IMR-90 (cell line): ENCODE measurements around the gene PDXDC1. TPM values are rescaled to one million over a fixed set of nuclear protein-coding genes. Genes with fewer than 3 reads are reported as not detected.
A peak's percentile ranks its signal among the peaks of the same experiment; 100 is the strongest.
"Not testable (repeated sequence)": the region's sequence is repeated elsewhere in the genome, so short reads cannot be mapped to it uniquely, and the experiment has no call there.

Source experiments
- ATAC-seq: fragments of 200-7000 bp; cut with Tn5 transposase; 2 replicates; pipeline ENCODE4 v1.9.1; 2020; ENCODE audit warnings: low read depth, mild to moderate bottlenecking, moderate library complexity
- BruUV-seq: library from RNA; stranded (reverse); fragments of 400-500 nt; replicated peaks from 2 replicates; lab custom pipeline; 2021; lab: Mats Ljungman, UMichigan
- CTCF ChIA-PET: fragments of 300-600 bp; formaldehyde crosslinking; extraction: SDS; loops from one replicate; lab custom pipeline; 2021; ENCODE audit warnings: antibody characterized with exemption; lab: Yijun Ruan, JAX
- POLR2A ChIA-PET: fragments of 300-600 bp; sonication (Branson Sonifier 250); formaldehyde crosslinking; loops from one replicate; lab custom pipeline; 2022; ENCODE audit warnings: antibody characterized with exemption; ENCODE audit not compliant: unreplicated experiment; lab: Charles Lee
- DNase-seq: peaks from one replicate; pipeline ENCODE4 v3.0.0; 2013
- H2AFZ ChIP-seq: replicated peaks from 2 replicates; pipeline ENCODE3; 2013; ENCODE audit warnings: low read length, mild to moderate bottlenecking; ENCODE audit not compliant: poor library complexity
- H2AK5ac ChIP-seq: 2 replicates; pipeline ENCODE4 v1.6.1; 2013; ENCODE audit warnings: low read depth, low read length, inconsistent platforms
- H2AK9ac ChIP-seq: replicated peaks from 2 replicates; pipeline ENCODE3; 2013; ENCODE audit warnings: mild to moderate bottlenecking, low read depth, low read length, moderate library complexity; ENCODE audit not compliant: poor library complexity
- H2BK120ac ChIP-seq: 2 replicates; pipeline ENCODE4 v1.6.1; 2013; ENCODE audit warnings: low read depth, low read length, inconsistent platforms
- H2BK15ac ChIP-seq: 3 replicates; pipeline ENCODE4 v1.6.1; 2013; ENCODE audit warnings: low read depth, low read length, inconsistent platforms
- H2BK20ac ChIP-seq: 2 replicates; pipeline ENCODE4 v1.6.1; 2013; ENCODE audit warnings: low read depth, mild to moderate bottlenecking, inconsistent platforms, low read length, moderate library complexity
- H2BK5ac ChIP-seq: 2 replicates; pipeline ENCODE4 v1.6.1; 2013; ENCODE audit warnings: mild to moderate bottlenecking, low read depth, low read length, inconsistent platforms; ENCODE audit not compliant: poor library complexity, severe bottlenecking
- H3K14ac ChIP-seq: replicated peaks from 2 replicates; pipeline ENCODE4 v1.6.1; 2013; ENCODE audit warnings: low read depth, low read length, inconsistent platforms
- H3K18ac ChIP-seq: 2 replicates; pipeline ENCODE4 v1.6.1; 2013; ENCODE audit warnings: low read depth, low read length, control low read depth
- H3K23ac ChIP-seq: 2 replicates; pipeline ENCODE4 v1.6.1; 2013; ENCODE audit warnings: low read depth, low read length, inconsistent platforms
- H3K27ac ChIP-seq: 2 replicates; pipeline ENCODE4 v1.5.1; 2013; ENCODE audit warnings: mild to moderate bottlenecking, control low read depth, low read length; ENCODE audit not compliant: insufficient read depth
- H3K27me3 ChIP-seq: 2 replicates; pipeline ENCODE4 v1.6.1; 2013; ENCODE audit warnings: low read length; ENCODE audit not compliant: control insufficient read depth, insufficient read depth
- H3K36me3 ChIP-seq: 2 replicates; pipeline ENCODE4 v1.6.1; 2013; ENCODE audit warnings: low read length, mixed read lengths; ENCODE audit not compliant: control insufficient read depth, insufficient read depth
- H3K4ac ChIP-seq: 2 replicates; pipeline ENCODE4 v1.6.1; 2013; ENCODE audit warnings: low read depth, low read length, inconsistent platforms
- H3K4me1 ChIP-seq: 2 replicates; pipeline ENCODE4 v1.6.1; 2013; ENCODE audit warnings: low read length, mixed read lengths; ENCODE audit not compliant: control insufficient read depth, insufficient read depth
- H3K4me2 ChIP-seq: 2 replicates; pipeline ENCODE4 v1.6.1; 2013; ENCODE audit warnings: low read depth, mild to moderate bottlenecking, control low read depth, low read length, moderate library complexity
- H3K4me3 ChIP-seq: 2 replicates; pipeline ENCODE4 v1.5.1; 2013; ENCODE audit warnings: low read depth, mild to moderate bottlenecking, control low read depth, low read length, moderate library complexity; ENCODE audit not compliant: insufficient read depth
- H3K56ac ChIP-seq: 2 replicates; pipeline ENCODE4 v1.6.1; 2013; ENCODE audit warnings: low read length, inconsistent platforms; ENCODE audit not compliant: insufficient read depth; ENCODE audit errors: extremely low read depth
- H3K79me1 ChIP-seq, 2 experiments: 2 replicates each; pipeline ENCODE4 v1.6.1; 2013; ENCODE audit warnings: low read length in 2 of 2, inconsistent platforms in 1 of 2, low read depth in 1 of 2
- H3K9ac ChIP-seq: 2 replicates; pipeline ENCODE4 v1.6.1; 2013; ENCODE audit warnings: low read depth, low read length, control low read depth
- H3K9me1 ChIP-seq: 2 replicates; pipeline ENCODE4 v1.6.1; 2013; ENCODE audit warnings: low read length, inconsistent platforms; ENCODE audit not compliant: insufficient read depth
- H3K9me3 ChIP-seq: 2 replicates; pipeline ENCODE4 v1.6.1; 2013; ENCODE audit warnings: low read length; ENCODE audit not compliant: control insufficient read depth, insufficient read depth
- H4K20me1 ChIP-seq: 2 replicates; pipeline ENCODE4 v1.6.1; 2013; ENCODE audit warnings: low read length, inconsistent platforms; ENCODE audit not compliant: insufficient read depth
- H4K5ac ChIP-seq: 2 replicates; pipeline ENCODE4 v1.6.1; 2013; ENCODE audit warnings: mild to moderate bottlenecking, low read depth, low read length, control low read depth
- H4K8ac ChIP-seq, 2 experiments: 2 replicates each; pipeline ENCODE4 v1.6.1; 2013; ENCODE audit warnings: low read depth in 2 of 2, low read length in 2 of 2, control low read depth in 1 of 2, inconsistent platforms in 1 of 2
- H4K91ac ChIP-seq: 2 replicates; pipeline ENCODE4 v1.6.1; 2013; ENCODE audit warnings: low read depth, low read length, inconsistent platforms; ENCODE audit not compliant: insufficient read depth
- WGBS, 2 experiments: methylation state at CpG; one replicate each; pipeline versions ENCODE4 v1.1.5 to v1.1.7; 2013; ENCODE audit warnings: missing lambda C conversion rate in 2 of 2; ENCODE audit not compliant: insufficient read length in 1 of 2; ENCODE audit errors: extremely low coverage in 2 of 2; 5-methylcytosine and 5-hydroxymethylcytosine counted together
- dilution Hi-C: fragments of 300-500 bp; cut with HindIII; formaldehyde crosslinking; loops from one replicate; pipeline ENCODE4 v1.14.3; 2018; ENCODE audit warnings: low sequenced_read_pairs; ENCODE audit not compliant: unreplicated experiment
- in situ Hi-C: fragments of 300-500 bp; cut with MboI; formaldehyde crosslinking; loops from 3 replicates; pipeline ENCODE4 v1.14.3; 2019; ENCODE audit warnings: low sequenced_read_pairs, inconsistent platforms, mixed read lengths
- intact Hi-C: fragments of 100-400 bp; cut with micrococcal nuclease; formaldehyde crosslinking; loops from 2 replicates; pipeline ENCODE4 v1.10.0; 2022
- polyA plus RNA-seq, 3 experiments: library from polyadenylated mRNA; depleted of rRNA; stranded (reverse); fragments of >200 nt; gene quantifications; 2 replicates each; pipeline ENCODE4 v1.2.3, GENCODE V29; 2012; ENCODE audit warnings: low replicate concordance in 1 of 3
- total RNA-seq: library from RNA; depleted of rRNA; stranded (reverse); fragments of >200 nt; gene quantifications from 2 replicates; pipeline ENCODE4 v1.2.3, GENCODE V29; 2012

The PDXDC1 gene
- total and polyA plus RNA-seq, 2 of the 4 experiments (the other 2 are of a cell fraction), result 68.7 to 117 TPM

- H2BK120ac ChIP-seq, POLR2A ChIA-PET, H2BK15ac ChIP-seq, H3K56ac ChIP-seq, H3K4me3 ChIP-seq, H3K36me3 ChIP-seq, H3K9me1 ChIP-seq, H4K91ac ChIP-seq, H2AK9ac ChIP-seq, H3K14ac ChIP-seq, CTCF ChIA-PET, H3K9me3 ChIP-seq, H3K23ac ChIP-seq, H3K27me3 ChIP-seq, H3K18ac ChIP-seq, DNase-seq, H3K4me2 ChIP-seq, H4K5ac ChIP-seq, H2BK20ac ChIP-seq, in situ Hi-C loops, dilution Hi-C loops, H3K9ac ChIP-seq, H3K4ac ChIP-seq, H2BK5ac ChIP-seq, H2AK5ac ChIP-seq, H2AFZ ChIP-seq, intact Hi-C loops, H3K27ac ChIP-seq, H4K8ac ChIP-seq, ATAC-seq, BruUV-seq: not testable (repeated sequence)
- Histone ChIP-seq H3K79me1 (peaks cover 0 to 35% of the 10 kb centered on the region in 2 experiments; a peak in 2 of 4 replicates), H3K4me1 (peaks cover 39% of the 10 kb centered on the region), H4K20me1 (peaks cover 35% of the 10 kb centered on the region)
- 50% methylated on average over 1 of the region's 27 CpGs; no CpG with 5 or more reads in 1 of the 2 experiments for WGBS, 2 experiments
Observed at GRCh38 chr16:15142107-15142890, 167.5 kb downstream of the PDXDC1 start.

GRCh38 chr16:15142891-15143600 is 168.2 kb downstream of the PDXDC1 start:
- ATAC-seq, H4K5ac ChIP-seq, H3K36me3 ChIP-seq, H4K8ac ChIP-seq, H2BK120ac ChIP-seq, intact Hi-C loops, H3K9ac ChIP-seq, H2AK9ac ChIP-seq, H2AFZ ChIP-seq, H3K4me3 ChIP-seq, dilution Hi-C loops, H3K4me2 ChIP-seq, in situ Hi-C loops, DNase-seq, H4K91ac ChIP-seq, POLR2A ChIA-PET, H3K18ac ChIP-seq, H3K4ac ChIP-seq, H2BK15ac ChIP-seq, CTCF ChIA-PET, H3K14ac ChIP-seq, H2BK20ac ChIP-seq, BruUV-seq, H3K56ac ChIP-seq, H3K23ac ChIP-seq, H3K9me3 ChIP-seq, H3K27me3 ChIP-seq, H3K9me1 ChIP-seq: not testable (repeated sequence)
- Histone ChIP-seq H2AK5ac (peak overlapping the region; percentile 59), H2BK5ac (peak overlapping the region; percentile 79), H3K4me1 (peaks cover 39% of the 10 kb centered on the region), H4K20me1 (peaks cover 42% of the 10 kb centered on the region), H3K27ac (peak overlapping the region; percentile 81), H3K79me1 (peaks cover 0 to 35% of the 10 kb centered on the region in 2 experiments; a peak in 2 of 4 replicates)
- WGBS, 2 experiments, result 80% methylated on average over 2 of the region's 26 CpGs; no CpG with 5 or more reads in 1 of the 2 experiments
